ENCODE measurements around the gene IRF9.

DNA sequence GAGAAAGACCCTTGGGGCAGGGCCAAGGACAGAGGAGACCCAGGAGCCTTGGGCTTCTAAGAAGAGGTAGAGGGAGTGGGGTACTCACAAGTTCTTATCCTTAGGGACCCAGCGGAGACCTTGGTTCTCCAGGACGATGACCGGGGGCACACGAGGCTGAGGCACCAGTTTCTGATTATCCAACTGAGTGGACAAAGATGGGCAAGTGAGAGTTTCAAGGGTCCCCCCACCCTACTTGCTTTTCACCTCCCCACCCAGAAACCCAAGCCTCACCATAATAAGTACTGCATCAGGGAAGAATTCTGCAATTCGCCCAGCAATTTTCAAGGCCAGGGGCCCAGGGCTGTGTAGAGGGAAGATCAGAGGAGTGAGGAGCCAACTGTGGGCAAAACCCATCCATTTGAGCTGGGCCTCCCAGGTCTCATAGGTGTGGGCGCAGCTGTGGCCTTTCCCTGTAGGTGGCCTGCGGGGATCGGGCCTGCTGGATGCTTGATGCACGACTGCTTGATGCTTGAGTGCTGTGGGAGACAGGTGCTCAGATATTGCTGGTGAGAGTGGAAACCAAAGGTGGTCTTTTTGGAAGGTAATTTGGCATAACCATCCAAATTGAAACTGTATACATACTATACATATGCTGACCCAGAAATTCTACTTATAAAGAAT is 21.7 kb upstream of the IRF9 start:
- TF ChIP-seq, protein P1, sequence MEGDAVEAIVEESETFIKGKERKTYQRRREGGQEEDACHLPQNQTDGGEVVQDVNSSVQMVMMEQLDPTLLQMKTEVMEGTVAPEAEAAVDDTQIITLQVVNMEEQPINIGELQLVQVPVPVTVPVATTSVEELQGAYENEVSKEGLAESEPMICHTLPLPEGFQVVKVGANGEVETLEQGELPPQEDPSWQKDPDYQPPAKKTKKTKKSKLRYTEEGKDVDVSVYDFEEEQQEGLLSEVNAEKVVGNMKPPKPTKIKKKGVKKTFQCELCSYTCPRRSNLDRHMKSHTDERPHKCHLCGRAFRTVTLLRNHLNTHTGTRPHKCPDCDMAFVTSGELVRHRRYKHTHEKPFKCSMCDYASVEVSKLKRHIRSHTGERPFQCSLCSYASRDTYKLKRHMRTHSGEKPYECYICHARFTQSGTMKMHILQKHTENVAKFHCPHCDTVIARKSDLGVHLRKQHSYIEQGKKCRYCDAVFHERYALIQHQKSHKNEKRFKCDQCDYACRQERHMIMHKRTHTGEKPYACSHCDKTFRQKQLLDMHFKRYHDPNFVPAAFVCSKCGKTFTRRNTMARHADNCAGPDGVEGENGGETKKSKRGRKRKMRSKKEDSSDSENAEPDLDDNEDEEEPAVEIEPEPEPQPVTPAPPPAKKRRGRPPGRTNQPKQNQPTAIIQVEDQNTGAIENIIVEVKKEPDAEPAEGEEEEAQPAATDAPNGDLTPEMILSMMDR (conservative IDR thresholded peaks at IDR 0.05; ENCODE audit: low read depth, low read length) = no peak
- no peak for TF ChIP-seq EZH2 (IDR thresholded peaks at IDR 0.05; ENCODE audit: borderline replicate concordance, low read depth, low read length, poor library complexity, severe bottlenecking)

Measured in A673 (cell line).